Measurements from ENCODE around the gene PTK7.

The PTK7 gene

DNA sequence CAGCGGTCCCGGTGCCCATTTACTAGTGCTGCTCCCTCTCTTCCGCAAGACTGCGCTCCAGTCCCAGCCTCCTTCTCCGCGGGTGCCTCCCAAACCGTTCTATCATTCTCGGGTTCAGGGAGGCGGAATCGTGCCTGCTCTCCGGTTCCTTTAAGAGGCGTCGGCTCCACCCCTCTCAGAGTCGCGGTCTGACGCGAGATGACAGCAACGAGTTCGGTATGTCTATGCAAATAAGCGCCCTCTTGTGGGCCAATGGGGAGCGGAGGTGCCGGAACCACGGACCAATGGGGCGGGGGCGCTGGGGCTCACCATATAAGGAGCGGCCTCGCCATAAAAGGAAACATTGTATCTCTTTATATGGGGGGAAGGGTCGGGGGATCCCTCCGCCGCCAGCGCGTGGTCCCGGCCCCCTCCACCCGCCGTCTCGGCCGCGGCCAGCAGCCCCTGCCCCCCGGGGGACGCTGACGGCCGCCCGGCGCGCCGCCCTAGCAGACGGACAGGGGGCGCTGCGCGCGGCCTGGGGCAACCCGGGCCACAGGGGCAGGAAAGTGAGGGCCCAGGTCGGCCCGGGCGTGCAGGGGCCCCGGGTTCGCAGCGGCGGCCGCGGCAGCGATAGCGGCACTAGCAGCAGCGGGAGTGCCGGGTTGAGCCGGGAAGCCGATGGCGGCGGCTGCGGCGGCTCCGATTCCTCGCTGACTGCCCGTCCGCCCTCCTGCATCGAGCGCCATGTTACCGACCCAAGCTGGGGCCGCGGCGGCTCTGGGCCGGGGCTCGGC, 95.0 kb downstream of the PTK7 start, which contains the start of gene SRF:
TSS of gene SRF (plus strand) at position 339 of the 776 bp plus-strand sequence. CDS start at position 727, 388 bp downstream.
- H3K36me3 ChIP-seq (replicated peaks; ENCODE audit: low read depth, low read length) = peaks cover 19% of the 10 kb centered on the region
- peak within 1 kb of the TSS; percentile 86 for H3K4me3 ChIP-seq (ENCODE audit: low read length)
- H2AFZ ChIP-seq (ENCODE audit: low read depth, low read length) = peak within 1 kb of the TSS; percentile 48; the same call in 1 of the 2 replicates
- peaks cover 31% of the 10 kb centered on the region for H4K20me1 ChIP-seq (ENCODE audit: insufficient read depth, low read length)
- H3K9me3 ChIP-seq (ENCODE audit: insufficient read depth, low read length) = no peaks in the 10 kb centered on the region
- peak within 1 kb of the TSS; percentile 93 for H3K9ac ChIP-seq (ENCODE audit: low read length)
- H3K79me2 ChIP-seq (ENCODE audit: low read length) = peaks cover 41% of the 10 kb centered on the region
- H3K27ac ChIP-seq (ENCODE audit: low read length) = peak within 1 kb of the TSS; percentile 70
- no peaks in the 10 kb centered on the region for H3K27me3 ChIP-seq (ENCODE audit: low read depth, low read length)
- peaks cover 33% of the 10 kb centered on the region for H3K4me1 ChIP-seq (ENCODE audit: low read length)
- no peak for TF ChIP-seq EZH2phosphoT487 (IDR thresholded peaks at IDR 0.05; ENCODE audit: low read depth)
- TF ChIP-seq, protein P1, sequence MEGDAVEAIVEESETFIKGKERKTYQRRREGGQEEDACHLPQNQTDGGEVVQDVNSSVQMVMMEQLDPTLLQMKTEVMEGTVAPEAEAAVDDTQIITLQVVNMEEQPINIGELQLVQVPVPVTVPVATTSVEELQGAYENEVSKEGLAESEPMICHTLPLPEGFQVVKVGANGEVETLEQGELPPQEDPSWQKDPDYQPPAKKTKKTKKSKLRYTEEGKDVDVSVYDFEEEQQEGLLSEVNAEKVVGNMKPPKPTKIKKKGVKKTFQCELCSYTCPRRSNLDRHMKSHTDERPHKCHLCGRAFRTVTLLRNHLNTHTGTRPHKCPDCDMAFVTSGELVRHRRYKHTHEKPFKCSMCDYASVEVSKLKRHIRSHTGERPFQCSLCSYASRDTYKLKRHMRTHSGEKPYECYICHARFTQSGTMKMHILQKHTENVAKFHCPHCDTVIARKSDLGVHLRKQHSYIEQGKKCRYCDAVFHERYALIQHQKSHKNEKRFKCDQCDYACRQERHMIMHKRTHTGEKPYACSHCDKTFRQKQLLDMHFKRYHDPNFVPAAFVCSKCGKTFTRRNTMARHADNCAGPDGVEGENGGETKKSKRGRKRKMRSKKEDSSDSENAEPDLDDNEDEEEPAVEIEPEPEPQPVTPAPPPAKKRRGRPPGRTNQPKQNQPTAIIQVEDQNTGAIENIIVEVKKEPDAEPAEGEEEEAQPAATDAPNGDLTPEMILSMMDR (IDR thresholded peaks at IDR 0.05; ENCODE audit: low read depth, low read length) = peak; percentile 52
- peak within 1 kb of the TSS; percentile 97 for H3K4me2 ChIP-seq (ENCODE audit: low read length)

DNA sequence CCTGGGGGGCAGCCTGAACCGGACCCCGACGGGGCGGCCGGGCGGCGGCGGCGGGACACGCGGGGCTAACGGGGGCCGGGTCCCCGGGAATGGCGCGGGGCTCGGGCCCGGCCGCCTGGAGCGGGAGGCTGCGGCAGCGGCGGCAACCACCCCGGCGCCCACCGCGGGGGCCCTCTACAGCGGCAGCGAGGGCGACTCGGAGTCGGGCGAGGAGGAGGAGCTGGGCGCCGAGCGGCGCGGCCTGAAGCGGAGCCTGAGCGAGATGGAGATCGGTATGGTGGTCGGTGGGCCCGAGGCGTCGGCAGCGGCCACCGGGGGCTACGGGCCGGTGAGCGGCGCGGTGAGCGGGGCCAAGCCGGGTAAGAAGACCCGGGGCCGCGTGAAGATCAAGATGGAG, 95.6 kb downstream of the PTK7 start:
- Histone ChIP-seq H3K27me3 (ENCODE audit: low read depth, low read length) (no peaks in the 10 kb centered on the region), H3K79me2 (ENCODE audit: low read length) (peaks cover 47% of the 10 kb centered on the region), H3K27ac (ENCODE audit: low read length) (peak overlapping the region; percentile 70), H3K4me2 (ENCODE audit: low read length) (peak overlapping the region; percentile 97), H3K4me3 (ENCODE audit: low read length) (peak overlapping the region; percentile 86), H3K9me3 (ENCODE audit: insufficient read depth, low read length) (no peaks in the 10 kb centered on the region), H3K9ac (ENCODE audit: low read length) (peak overlapping the region; percentile 93), H4K20me1 (ENCODE audit: insufficient read depth, low read length) (peaks cover 33% of the 10 kb centered on the region), H3K36me3 (replicated peaks; ENCODE audit: low read depth, low read length) (peaks cover 25% of the 10 kb centered on the region), H3K4me1 (ENCODE audit: low read length) (peaks cover 33% of the 10 kb centered on the region), H2AFZ (ENCODE audit: low read depth, low read length) (no peak overlapping the region)
- TF ChIP-seq EZH2phosphoT487 (IDR thresholded peaks at IDR 0.05; ENCODE audit: low read depth) = no peak
- TF ChIP-seq, protein P1 (IDR thresholded peaks at IDR 0.05; ENCODE audit: low read depth, low read length) = no peak

DNA sequence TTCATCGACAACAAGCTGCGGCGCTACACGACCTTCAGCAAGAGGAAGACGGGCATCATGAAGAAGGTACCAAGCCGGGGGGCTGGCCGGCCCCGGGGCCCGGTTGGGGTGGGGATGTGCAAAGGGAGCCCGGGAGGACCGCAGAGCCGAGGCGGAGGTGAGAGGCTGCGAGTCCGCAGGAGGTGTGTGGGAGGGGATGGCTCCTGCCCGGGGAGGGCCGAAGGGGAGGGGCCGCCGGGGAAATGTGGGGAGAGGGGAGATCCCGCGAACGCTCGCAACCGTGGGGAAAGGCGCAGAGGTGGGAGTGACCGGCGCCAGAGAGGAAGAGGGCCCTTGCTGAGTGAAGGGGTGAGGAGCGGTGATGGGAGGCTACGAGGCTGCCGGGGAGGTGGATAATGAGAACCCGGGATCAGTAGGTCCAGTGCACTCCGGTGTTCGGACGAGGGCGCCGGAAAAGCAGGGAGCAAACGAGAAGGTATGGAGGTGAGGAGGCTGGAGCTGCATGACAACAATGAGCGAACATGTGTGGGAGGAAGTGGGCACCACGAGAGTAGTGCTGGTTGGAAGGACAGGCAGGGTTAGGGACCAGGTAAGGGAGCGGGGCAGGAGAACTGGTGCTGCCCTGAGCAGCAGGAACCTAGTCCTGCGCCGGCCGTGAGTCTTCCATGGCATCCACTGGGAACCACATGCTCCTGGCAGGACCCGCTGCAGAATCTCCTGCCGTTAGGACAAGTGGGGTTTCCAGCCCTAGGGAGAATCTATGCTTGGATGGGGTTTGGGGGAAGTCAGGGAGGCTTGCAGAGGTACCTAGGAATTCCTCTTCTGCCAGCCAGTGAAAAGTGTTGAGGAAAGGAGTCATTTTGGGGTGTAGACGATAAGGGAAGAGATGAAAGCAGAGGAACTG, 96.2 kb downstream of the PTK7 start:
- H3K4me1 ChIP-seq (ENCODE audit: low read length) = peaks cover 33% of the 10 kb centered on the region

More for the DNA sequence above, 96.2 kb downstream of the PTK7 start:
- Histone ChIP-seq H3K9me3 (ENCODE audit: insufficient read depth, low read length) (no peaks in the 10 kb centered on the region), H3K9ac (ENCODE audit: low read length) (peak overlapping the region; percentile 93), H3K36me3 (replicated peaks; ENCODE audit: low read depth, low read length) (peaks cover 28% of the 10 kb centered on the region), H3K4me2 (ENCODE audit: low read length) (peak overlapping the region; percentile 97), H2AFZ (ENCODE audit: low read depth, low read length) (no peak overlapping the region), H3K27ac (ENCODE audit: low read length) (peak overlapping the region; percentile 70), H3K4me3 (ENCODE audit: low read length) (peak overlapping the region; percentile 86), H3K27me3 (ENCODE audit: low read depth, low read length) (no peaks in the 10 kb centered on the region), H4K20me1 (ENCODE audit: insufficient read depth, low read length) (peaks cover 33% of the 10 kb centered on the region), H3K79me2 (ENCODE audit: low read length) (peaks cover 49% of the 10 kb centered on the region)
- no peak for TF ChIP-seq EZH2phosphoT487 (IDR thresholded peaks at IDR 0.05; ENCODE audit: low read depth)
- TF ChIP-seq, protein P1 (IDR thresholded peaks at IDR 0.05; ENCODE audit: low read depth, low read length) = no peak
